Karpas-422 (cell line): ENCODE results near the gene ZNF532. TPM values are rescaled to one million over a fixed set of nuclear protein-coding genes. Genes with fewer than 3 reads are reported as not detected.

Source experiments
- DNase-seq: peaks from one replicate; pipeline ENCODE4 v3.0.0-alpha.2; 2015
- H2AFZ ChIP-seq: fragments of 200-600 bp; sonication (generic); 2 replicates; pipeline ENCODE4 v1.6.1; 2014; ENCODE audit warnings: antibody characterized with exemption, low read length, mixed read lengths
- H3K27ac ChIP-seq: fragments of 200-600 bp; sonication (generic); 2 replicates; pipeline ENCODE4 v1.5.1; 2014; ENCODE audit warnings: mild to moderate bottlenecking, low read length, moderate library complexity
- H3K27me3 ChIP-seq: fragments of 200-600 bp; sonication (generic); 2 replicates; pipeline ENCODE4 v1.6.1; 2014; ENCODE audit warnings: low read length, mixed read lengths
- H3K36me3 ChIP-seq: fragments of 200-600 bp; sonication (generic); 2 replicates; pipeline ENCODE4 v1.6.1; 2014; ENCODE audit warnings: low read length, mixed read lengths; ENCODE audit not compliant: insufficient read depth
- H3K4me1 ChIP-seq: fragments of 200-600 bp; sonication (generic); 2 replicates; pipeline ENCODE4 v1.6.1; 2014; ENCODE audit warnings: mild to moderate bottlenecking, low read length, mixed read lengths
- H3K4me2 ChIP-seq: fragments of 200-600 bp; sonication (generic); 2 replicates; pipeline ENCODE4 v1.6.1; 2014; ENCODE audit warnings: low read length, low read depth, mild to moderate bottlenecking; ENCODE audit not compliant: poor library complexity, severe bottlenecking
- H3K4me3 ChIP-seq: fragments of 200-600 bp; sonication (generic); 2 replicates; pipeline ENCODE4 v1.5.1; 2014; ENCODE audit warnings: mild to moderate bottlenecking, antibody characterized with exemption, low read length, mixed read lengths
- H3K79me2 ChIP-seq: fragments of 200-600 bp; sonication (generic); 2 replicates; pipeline ENCODE4 v1.6.1; 2014; ENCODE audit warnings: mild to moderate bottlenecking, low read length, mixed read lengths
- H3K9ac ChIP-seq: fragments of 200-600 bp; sonication (generic); 2 replicates; pipeline ENCODE4 v1.6.0; 2014; ENCODE audit warnings: low read length
- H3K9me2 ChIP-seq: fragments of 200-600 bp; sonication (generic), shearing (Covaris generic); replicated peaks from 2 replicates; pipeline ENCODE4 v1.6.0; 2014; ENCODE audit warnings: mild to moderate bottlenecking, low read length, moderate library complexity; ENCODE audit not compliant: insufficient read depth
- H3K9me3 ChIP-seq: fragments of 300-700, 200-600 bp; sonication (generic); 2 replicates; pipeline ENCODE4 v1.6.1; 2014; ENCODE audit warnings: low read length, mixed read lengths
- H4K20me1 ChIP-seq: fragments of 200-600 bp; sonication (generic); 2 replicates; pipeline ENCODE4 v1.6.1; 2014; ENCODE audit warnings: mild to moderate bottlenecking, antibody characterized with exemption, low read length, low read depth; ENCODE audit not compliant: insufficient read depth
- small RNA-seq: library from RNA; depleted of rRNA; stranded (forward); fragments of <200 nt; gene quantifications from one replicate; pipeline ENCODE3, GENCODE V24; 2014
- total RNA-seq: library from RNA; depleted of rRNA; stranded (reverse); fragments of >200 nt; shearing (Covaris generic); gene quantifications from 2 replicates; pipeline ENCODE4 v1.2.3, GENCODE V29; 2014; ENCODE audit warnings: low replicate concordance; rRNA removed

The ZNF532 gene
- total RNA-seq, 1 experiment from 2014 or later = 34.9 TPM

DNA sequence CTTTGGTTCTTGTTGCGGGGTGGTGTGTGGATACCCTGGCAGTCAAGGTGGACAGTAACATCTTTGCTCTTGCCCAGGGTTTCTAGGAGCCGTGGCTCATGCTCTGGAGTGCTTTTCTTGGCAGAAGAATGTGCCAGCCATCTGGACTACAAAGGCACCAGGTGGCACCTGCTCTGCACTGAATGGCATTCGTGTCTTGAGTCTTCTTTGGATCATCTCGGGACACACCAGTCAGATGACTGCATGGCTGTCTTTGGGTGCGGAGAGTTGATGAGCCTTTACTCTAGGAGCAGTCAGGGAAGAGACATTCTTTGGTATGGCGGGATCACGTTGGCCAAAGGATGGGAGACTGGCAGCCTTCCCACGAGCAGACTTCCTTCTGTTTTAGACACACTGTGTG is 170.9 kb downstream of the ZNF532 start:
- Histone ChIP-seq H3K27ac (no peak overlapping the region), H3K27me3 (no peaks in the 10 kb centered on the region), H4K20me1 (no peaks in the 10 kb centered on the region), H3K9me2 (no peaks in the 10 kb centered on the region), H3K4me3 (no peak overlapping the region), H3K9me3 (no peaks in the 10 kb centered on the region), H3K4me1 (no peaks in the 10 kb centered on the region), H3K4me2 (no peak overlapping the region), H3K36me3 (no peaks in the 10 kb centered on the region), H3K79me2 (no peaks in the 10 kb centered on the region), H2AFZ (no peak overlapping the region), H3K9ac (no peak overlapping the region)
- DNase-seq = no peak

Small RNA genes lying within 50 kb of the gene (small RNA-seq; reads per million reads assigned to genes)
- gene RF00096 = 0.36 reads per million
- 1.9 reads per million, percentile 51 among the genes with 10 or more reads in this experiment for gene RNU2-69P

Other genes starting within 250 kb of the ZNF532 start
- 0.40 and 0.48 TPM in 2 replicates for gene ALPK2, start 235.8 kb upstream of the ZNF532 start, total RNA-seq
- 21.7 and 35.3 TPM in 2 replicates for gene MALT1, start 193.4 kb upstream of the ZNF532 start, total RNA-seq